Colonic mucosa (tissue), 4 donors: Measurements from ENCODE around the gene FBXO36. TPM values are rescaled to one million over a fixed set of nuclear protein-coding genes. Genes with fewer than 3 reads are reported as not detected.
A peak's percentile ranks its signal among the peaks of the same experiment; 100 is the strongest.

Source experiments
- DNase-seq: peaks from one replicate; pipeline ENCODE4 v3.0.0-alpha.2; 2020
- H3K27ac ChIP-seq: fragments of 200-600 bp; one replicate; pipeline ENCODE4 v1.8.0; 2021
- H3K27me3 ChIP-seq: fragments of 200-600 bp; one replicate; pipeline ENCODE4 v1.8.0; 2021
- H3K36me3 ChIP-seq: fragments of 200-600 bp; one replicate; pipeline ENCODE4 v1.8.0; 2021
- H3K4me1 ChIP-seq: fragments of 200-600 bp; one replicate; pipeline ENCODE4 v1.8.0; 2021; ENCODE audit warnings: mild to moderate bottlenecking
- H3K4me3 ChIP-seq: fragments of 200-600 bp; one replicate; pipeline ENCODE4 v1.8.0; 2021
- H3K9ac ChIP-seq, 2 donors: one replicate each; pipeline ENCODE4 v1.7.0; 2013; ENCODE audit warnings: control low read depth in 2 of 2, low read depth in 2 of 2, low read length in 2 of 2
- H3K9me3 ChIP-seq: fragments of 200-600 bp; one replicate; pipeline ENCODE4 v1.8.0; 2021
- intact Hi-C: fragments of 100-400 bp; cut with DNase I; formaldehyde crosslinking; loops from one replicate; pipeline ENCODE4 v1.14.1; 2022
- total RNA-seq, 2 donors: library from RNA; stranded (reverse); fragmentation: NEBNext Ultra II Directional in 1 of 2; extraction: Animal tissue kit (Norgen Biotek cat#: 25700) in 1 of 2; gene quantifications; one replicate each; pipeline ENCODE4 v1.2.1, GENCODE V29; 2021
- TF ChIP-seq, protein P1 (sequence below): fragments of 200-600 bp; IDR thresholded peaks from one replicate; pipeline ENCODE4 v1.8.0; 2022; ENCODE audit warnings: antibody characterized with exemption, mild to moderate bottlenecking
- donor health status: healthy.
- donor health status: DM: no; HTN: no; CAD: no.
- donor health status: DM: no; HTN: no; CAD: no.

Gene FBXO36
- total RNA-seq, 2 donors from 2014 or later: 0.77 to 1.9 TPM

- Histone ChIP-seq H3K27ac (no peak overlapping the region), H3K27me3 (no peaks in the 10 kb centered on the region), H3K9me3 (no peaks in the 10 kb centered on the region), H3K4me3 (no peak overlapping the region), H3K36me3 (no peaks in the 10 kb centered on the region), H3K4me1 (no peaks in the 10 kb centered on the region), H3K9ac (no peak overlapping the region)
- TF ChIP-seq, protein P1, sequence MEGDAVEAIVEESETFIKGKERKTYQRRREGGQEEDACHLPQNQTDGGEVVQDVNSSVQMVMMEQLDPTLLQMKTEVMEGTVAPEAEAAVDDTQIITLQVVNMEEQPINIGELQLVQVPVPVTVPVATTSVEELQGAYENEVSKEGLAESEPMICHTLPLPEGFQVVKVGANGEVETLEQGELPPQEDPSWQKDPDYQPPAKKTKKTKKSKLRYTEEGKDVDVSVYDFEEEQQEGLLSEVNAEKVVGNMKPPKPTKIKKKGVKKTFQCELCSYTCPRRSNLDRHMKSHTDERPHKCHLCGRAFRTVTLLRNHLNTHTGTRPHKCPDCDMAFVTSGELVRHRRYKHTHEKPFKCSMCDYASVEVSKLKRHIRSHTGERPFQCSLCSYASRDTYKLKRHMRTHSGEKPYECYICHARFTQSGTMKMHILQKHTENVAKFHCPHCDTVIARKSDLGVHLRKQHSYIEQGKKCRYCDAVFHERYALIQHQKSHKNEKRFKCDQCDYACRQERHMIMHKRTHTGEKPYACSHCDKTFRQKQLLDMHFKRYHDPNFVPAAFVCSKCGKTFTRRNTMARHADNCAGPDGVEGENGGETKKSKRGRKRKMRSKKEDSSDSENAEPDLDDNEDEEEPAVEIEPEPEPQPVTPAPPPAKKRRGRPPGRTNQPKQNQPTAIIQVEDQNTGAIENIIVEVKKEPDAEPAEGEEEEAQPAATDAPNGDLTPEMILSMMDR: no peak
- intact Hi-C loops: no loop called here
- no peak for DNase-seq
Observed at GRCh38 chr2:229997565-229997964, 75.3 kb downstream of the FBXO36 start.

DNA sequence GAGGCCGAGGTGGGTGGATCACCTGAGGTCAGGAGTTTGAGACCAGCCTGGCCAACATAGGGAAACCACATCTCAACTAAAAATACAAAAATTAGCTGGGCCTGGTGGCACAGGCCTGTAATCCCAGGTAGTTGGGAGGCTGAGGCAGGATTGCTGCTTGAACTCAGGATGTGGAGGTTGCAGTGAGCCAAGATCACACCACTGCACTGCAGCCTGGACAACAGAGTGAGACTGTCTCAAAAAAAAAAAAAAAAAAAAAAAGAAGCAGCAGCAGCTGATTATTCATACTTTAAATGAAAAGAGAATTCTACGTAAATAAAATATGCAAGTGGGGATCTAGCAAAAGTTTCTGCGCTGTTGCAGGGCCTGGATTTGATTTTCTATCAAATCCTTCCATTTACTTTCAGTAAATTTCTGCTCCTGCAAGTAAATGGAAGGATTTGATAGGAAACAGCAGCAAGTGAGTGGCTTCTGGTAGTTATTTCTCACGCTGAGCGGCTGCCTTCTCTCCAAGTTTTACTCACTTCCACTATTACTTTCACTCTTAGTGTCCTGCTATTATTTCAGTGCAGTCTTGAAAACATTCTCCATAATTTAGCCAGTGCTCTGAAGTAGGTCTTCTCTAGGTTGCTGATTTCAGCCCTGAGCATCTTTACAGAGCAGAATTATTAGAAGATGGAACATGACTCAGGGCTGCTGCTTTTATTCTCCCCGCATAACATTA, 78.0 kb downstream of the FBXO36 start:
- Histone ChIP-seq H3K27me3 (no peaks in the 10 kb centered on the region), H3K9me3 (no peaks in the 10 kb centered on the region), H3K4me1 (no peaks in the 10 kb centered on the region), H3K36me3 (no peaks in the 10 kb centered on the region), H3K4me3 (no peak overlapping the region), H3K9ac (no peak overlapping the region), H3K27ac (no peak overlapping the region)
- TF ChIP-seq, protein P1: no peak
- intact Hi-C loops: no loop called here
- DNase-seq: no peak

GRCh38 chr2:230007931-230008707, 85.8 kb downstream of the FBXO36 start:
- DNase-seq: peak; percentile 84
- Histone ChIP-seq H3K4me3 (no peak overlapping the region), H3K27ac (no peak overlapping the region), H3K27me3 (no peaks in the 10 kb centered on the region), H3K9ac (no peak overlapping the region), H3K9me3 (no peaks in the 10 kb centered on the region), H3K36me3 (no peaks in the 10 kb centered on the region), H3K4me1 (no peaks in the 10 kb centered on the region)
- intact Hi-C loops: loop anchor here (1.0 to 2.0 kb wide), 2 partner anchors 152 to 603 kb away; no protein-coding TSS in a partner anchor
- TF ChIP-seq, protein P1: peak; percentile 82

DNA sequence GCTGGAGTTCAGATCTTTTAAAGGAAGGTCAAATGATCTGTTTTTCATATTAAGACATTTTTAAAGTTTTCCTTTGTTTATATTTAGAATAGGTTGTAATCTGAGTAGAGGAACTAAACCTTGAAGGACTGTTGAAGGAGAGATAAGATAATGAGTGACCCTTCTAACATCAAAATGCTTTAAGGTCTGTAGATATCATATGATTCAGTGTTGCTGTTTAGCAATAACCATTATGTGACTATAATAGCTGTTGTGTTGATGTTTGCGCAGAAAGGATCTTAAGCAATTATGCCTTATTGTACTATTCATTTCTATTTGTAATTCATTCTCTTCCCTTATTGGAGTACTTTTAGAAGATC, 86.4 kb downstream of the FBXO36 start:
- TF ChIP-seq, protein P1: no peak
- no peaks in the 10 kb centered on the region for H3K4me1 ChIP-seq
- no peaks in the 10 kb centered on the region for H3K9me3 ChIP-seq
- H3K4me3 ChIP-seq: no peak overlapping the region
- H3K36me3 ChIP-seq: no peaks in the 10 kb centered on the region
- H3K27ac ChIP-seq: no peak overlapping the region
- no peak for DNase-seq
- intact Hi-C loops: loop anchor here (1.0 to 2.0 kb wide), 2 partner anchors 152 to 602 kb away; no protein-coding TSS in a partner anchor
- no peak overlapping the region for H3K9ac ChIP-seq
- no peaks in the 10 kb centered on the region for H3K27me3 ChIP-seq

GRCh38 chr2:230010501-230010900, 88.2 kb downstream of the FBXO36 start:
- Histone ChIP-seq H3K4me3 (no peak overlapping the region), H3K4me1 (no peaks in the 10 kb centered on the region), H3K27ac (no peak overlapping the region), H3K36me3 (no peaks in the 10 kb centered on the region), H3K9me3 (no peaks in the 10 kb centered on the region), H3K27me3 (no peaks in the 10 kb centered on the region), H3K9ac (no peak overlapping the region)
- TF ChIP-seq, protein P1: no peak
- intact Hi-C loops: loop anchor here (5.0 kb wide), 1 partner anchor 57 kb away; the partner anchor contains the start of gene SLC16A14
- no peak for DNase-seq
